GM12891 (cell line): ENCODE results near the gene FNDC3B.

Experiments used
- POLR2A ChIP-seq: IDR thresholded peaks from 2 replicates; pipeline ENCODE4 v1.6.1; 2011; ENCODE audit warnings: low read depth, low read length, control low read depth
- POLR2AphosphoS5 ChIP-seq: IDR thresholded peaks from 2 replicates; pipeline ENCODE4 v1.6.1; 2011; ENCODE audit warnings: low read depth, low read length, control low read depth
- TAF1 ChIP-seq: IDR thresholded peaks from 2 replicates; pipeline ENCODE4 v1.6.1; 2011; ENCODE audit warnings: low read depth, low read length, control low read depth

DNA sequence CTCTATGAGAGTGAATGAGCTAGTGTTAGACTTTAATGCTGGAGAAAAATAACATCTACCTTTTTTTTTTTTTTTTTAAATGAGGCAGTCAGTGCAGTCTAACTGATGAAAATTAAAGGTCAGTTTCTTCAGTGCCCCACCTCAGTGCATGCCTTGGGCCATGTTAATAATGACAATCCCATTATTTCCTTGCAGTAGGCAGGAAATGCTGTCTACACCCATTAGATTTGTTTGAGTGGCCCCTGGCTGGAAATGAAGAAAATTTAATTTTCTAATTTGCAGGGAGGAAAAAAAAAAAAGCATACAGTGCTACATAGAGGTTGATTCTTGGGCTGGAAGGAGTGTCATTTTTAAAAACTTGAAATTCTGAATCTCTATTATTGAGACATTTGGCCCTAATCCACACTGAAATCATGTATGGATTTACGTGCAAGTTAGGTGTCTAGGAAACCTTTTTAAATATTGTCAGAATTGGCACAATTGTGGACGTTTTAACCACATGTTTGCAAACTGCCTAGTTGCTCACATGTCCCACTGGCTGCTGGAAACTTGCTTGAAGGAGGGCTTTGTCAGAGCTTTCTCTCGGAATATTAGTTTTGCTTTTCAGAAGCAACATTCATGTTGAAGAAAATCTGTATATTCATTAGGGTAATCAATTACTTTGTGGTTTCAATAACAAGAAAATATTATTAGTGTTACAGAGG is 18.4 kb downstream of the FNDC3B start:
- TF ChIP-seq POLR2A (no peak), POLR2AphosphoS5 (no peak), TAF1 (no peak)
